GM23338 (cell line): ENCODE results near the gene ZNF544. TPM values are rescaled to one million over a fixed set of nuclear protein-coding genes. Genes with fewer than 3 reads are reported as not detected.

ENCODE experiments used
- ATAC-seq: fragments of 200-7000 bp; cut with Tn5 transposase; 3 replicates; pipeline ENCODE4 v1.9.1; 2020
- DNase-seq: peaks from one replicate; pipeline ENCODE4 v3.0.0-alpha.2; 2015; ENCODE audit warnings: low spot score
- H2AFZ ChIP-seq: fragments of 200-600 bp; sonication (generic); 2 replicates; pipeline ENCODE4 v1.8.0; 2016; ENCODE audit warnings: antibody characterized with exemption, mild to moderate bottlenecking, moderate library complexity
- H3F3A ChIP-seq: fragments of 200-600 bp; sonication (generic); replicated peaks from 2 replicates; pipeline ENCODE4 v1.8.0; 2017; ENCODE audit warnings: antibody characterized with exemption, mixed run types, low read depth
- H3K27ac ChIP-seq: fragments of 200-600 bp; sonication (generic); 2 replicates; pipeline ENCODE4 v1.6.1; 2016; ENCODE audit warnings: low read depth
- H3K27me3 ChIP-seq: fragments of 200-600 bp; sonication (generic); 2 replicates; pipeline ENCODE4 v1.8.0; 2016; ENCODE audit warnings: mild to moderate bottlenecking, mixed run types, moderate library complexity; ENCODE audit not compliant: insufficient read depth
- H3K36me3 ChIP-seq: fragments of 200-600 bp; sonication (generic); 2 replicates; pipeline ENCODE4 v1.8.0; 2016; ENCODE audit warnings: mild to moderate bottlenecking; ENCODE audit not compliant: insufficient read depth
- H3K4me1 ChIP-seq: fragments of 200-600 bp; sonication (generic); 2 replicates; pipeline ENCODE4 v1.8.0; 2016; ENCODE audit warnings: mild to moderate bottlenecking, moderate library complexity; ENCODE audit not compliant: insufficient read depth
- H3K4me2 ChIP-seq: fragments of 200-600 bp; sonication (generic); 2 replicates; pipeline ENCODE4 v1.7.1; 2017; ENCODE audit warnings: mixed run types
- H3K4me3 ChIP-seq: fragments of 200-600 bp; sonication (generic); 2 replicates; pipeline ENCODE4 v1.6.1; 2016; ENCODE audit warnings: mixed run types
- H3K79me2 ChIP-seq: fragments of 200-600 bp; sonication (generic); replicated peaks from 2 replicates; pipeline ENCODE4 v1.8.0; 2017; ENCODE audit warnings: mild to moderate bottlenecking; ENCODE audit not compliant: insufficient read depth
- H3K9me2 ChIP-seq: fragments of 200-600 bp; sonication (generic); 2 replicates; pipeline ENCODE4 v1.8.0; 2017; ENCODE audit not compliant: insufficient read depth
- H4K20me1 ChIP-seq: fragments of 200-600 bp; sonication (generic); replicated peaks from 2 replicates; pipeline ENCODE4 v1.8.0; 2017; ENCODE audit warnings: mild to moderate bottlenecking; ENCODE audit not compliant: insufficient read depth
- H3K27ac Mint-ChIP-seq: 2 replicates; pipeline ENCODE4 v1.8.0; 2020; ENCODE audit warnings: inconsistent platforms, mild to moderate bottlenecking, moderate library complexity, mixed read lengths
- H3K27me3 Mint-ChIP-seq: 3 replicates; pipeline ENCODE4 v1.8.0; 2022; ENCODE audit warnings: low read depth, mild to moderate bottlenecking, moderate library complexity, mixed read lengths, inconsistent platforms; ENCODE audit not compliant: insufficient read depth, poor library complexity
- H3K36me3 Mint-ChIP-seq: 3 replicates; pipeline ENCODE4 v1.8.0; 2021; ENCODE audit warnings: low read depth, mild to moderate bottlenecking, inconsistent platforms, moderate library complexity, mixed read lengths
- H3K4me1 Mint-ChIP-seq: 3 replicates; pipeline ENCODE4 v1.8.0; 2020; ENCODE audit warnings: mild to moderate bottlenecking, inconsistent platforms, mixed read lengths
- H3K4me3 Mint-ChIP-seq: 3 replicates; pipeline ENCODE4 v1.8.0; 2021; ENCODE audit warnings: moderate library complexity, mild to moderate bottlenecking, inconsistent platforms, mixed read lengths
- H3K9me3 Mint-ChIP-seq: 3 replicates; pipeline ENCODE4 v1.8.0; 2020; ENCODE audit warnings: moderate library complexity, mild to moderate bottlenecking, inconsistent platforms, mixed read lengths
- CREB1 ChIP-seq: fragments of 250-450 bp; sonication (Bioruptor Pico); IDR thresholded peaks from 2 replicates; pipeline ENCODE4 v1.5.0; 2020; ENCODE audit warnings: low read depth, mild to moderate bottlenecking, moderate library complexity
- CTCF ChIP-seq, 2 experiments: fragments of 200-600 bp in 1 of 2; sonication (generic) in 1 of 2; conservative IDR thresholded peaks; 2 replicates each; pipeline versions ENCODE4 v1.5.1 to v1.6.1; 2016 to 2017; ENCODE audit warnings: antibody characterized with exemption in 2 of 2, low read depth in 2 of 2, mild to moderate bottlenecking in 2 of 2, moderate library complexity in 1 of 2
- ETS1 ChIP-seq: IDR thresholded peaks from 2 replicates; pipeline ENCODE4 v1.6.1; 2016; ENCODE audit warnings: antibody characterized with exemption
- EZH2 ChIP-seq: fragments of 200-600 bp; sonication (generic); IDR thresholded peaks from one replicate; pipeline ENCODE4 v1.8.0; 2017; ENCODE audit warnings: antibody characterized with exemption, mild to moderate bottlenecking, low read depth; ENCODE audit not compliant: unreplicated experiment
- JUNB ChIP-seq: IDR thresholded peaks from one replicate; pipeline ENCODE4 v1.6.1; 2016; ENCODE audit warnings: antibody characterized with exemption; ENCODE audit not compliant: unreplicated experiment
- NANOG ChIP-seq: IDR thresholded peaks from 2 replicates; pipeline ENCODE4 v1.6.1; 2016; ENCODE audit warnings: antibody characterized with exemption, borderline replicate concordance
- POLR2AphosphoS5 ChIP-seq: IDR thresholded peaks from 2 replicates; pipeline ENCODE4 v1.6.1; 2016; ENCODE audit warnings: antibody characterized with exemption, low read depth
- ZNF462 ChIP-seq: fragments of 250-450 bp; sonication (Bioruptor Pico); IDR thresholded peaks from 2 replicates; pipeline ENCODE4 v1.5.0; 2020; ENCODE audit warnings: mild to moderate bottlenecking, moderate library complexity
- polyA plus RNA-seq: library from polyadenylated mRNA; unstranded; fragments of >200 nt; fragmentation: Nextera tagmentation; extraction: Ambion mirVana; gene quantifications from 2 replicates; pipeline ENCODE4 v1.2.1, GENCODE V29; 2016
- total RNA-seq: library from RNA; depleted of rRNA; stranded (reverse); fragments of >200 nt; shearing (Covaris generic); gene quantifications from 2 replicates; pipeline ENCODE4 v1.2.3, GENCODE V29; 2014

ZNF544 gene
- total and polyA plus RNA-seq, 2 experiments from 2014 or later: 29.4 to 93.9 TPM

- TF ChIP-seq CTCF (conservative IDR thresholded peaks at IDR 0.05; ENCODE audit: low read depth in 2 of 2): peak; percentile 82 to 86
These were observed 46.7 kb upstream of the ZNF544 start (continued) for GRCh38 chr19:58181902-58182576.

- Mint-ChIP-seq H3K36me3 (peaks cover 77% of the 10 kb centered on the region), H3K4me3 (peak overlapping the region; percentile 95), H3K27me3 (peaks cover 1% of the 10 kb centered on the region), H3K27ac (peak overlapping the region; percentile 99), H3K4me1 (peaks cover 7% of the 10 kb centered on the region), H3K9me3 (peaks cover 82% of the 10 kb centered on the region)
- Histone ChIP-seq H3K4me3 (peak overlapping the region; percentile 96), H3K27me3 (no peaks in the 10 kb centered on the region), H3K36me3 (peaks cover 7% of the 10 kb centered on the region; the same call in 1 of the 2 replicates), H3K4me2 (peak overlapping the region; percentile 97; the same call in 1 of the 2 replicates), H3K79me2 (peaks cover 37% of the 10 kb centered on the region), H3F3A (no peaks in the 10 kb centered on the region), H4K20me1 (no peaks in the 10 kb centered on the region; the same call in 1 of the 2 replicates), H2AFZ (peak overlapping the region; percentile 93), H3K9me2 (peaks cover 14% of the 10 kb centered on the region), H3K27ac (peak overlapping the region; percentile 76; the same call in 1 of the 2 replicates), H3K4me1 (0 out of 2 replicates have a peak, but pooled peaks cover 4% of the 10 kb centered on the region)
- TF ChIP-seq POLR2AphosphoS5 (no peak), ETS1 (no peak), CREB1 (CRISPR knock-in tag) (no peak), CTCF (conservative IDR thresholded peaks at IDR 0.05; ENCODE audit: low read depth in 2 of 2) (no peak), JUNB (no peak), ZNF462 (CRISPR knock-in tag) (no peak), NANOG (no peak), EZH2 (no peak)
- ATAC-seq (no peak), DNase-seq (no peak)
These were observed 46.1 kb upstream of the ZNF544 start for GRCh38 chr19:58182577-58182988.
